ENCODE measurements around the gene SLC6A5. TPM values are rescaled to one million over a fixed set of nuclear protein-coding genes. Genes with fewer than 3 reads are reported as not detected.

Gene SLC6A5
- total and polyA plus RNA-seq, 9 donors = 0.01 TPM; not detected in 8

DNA sequence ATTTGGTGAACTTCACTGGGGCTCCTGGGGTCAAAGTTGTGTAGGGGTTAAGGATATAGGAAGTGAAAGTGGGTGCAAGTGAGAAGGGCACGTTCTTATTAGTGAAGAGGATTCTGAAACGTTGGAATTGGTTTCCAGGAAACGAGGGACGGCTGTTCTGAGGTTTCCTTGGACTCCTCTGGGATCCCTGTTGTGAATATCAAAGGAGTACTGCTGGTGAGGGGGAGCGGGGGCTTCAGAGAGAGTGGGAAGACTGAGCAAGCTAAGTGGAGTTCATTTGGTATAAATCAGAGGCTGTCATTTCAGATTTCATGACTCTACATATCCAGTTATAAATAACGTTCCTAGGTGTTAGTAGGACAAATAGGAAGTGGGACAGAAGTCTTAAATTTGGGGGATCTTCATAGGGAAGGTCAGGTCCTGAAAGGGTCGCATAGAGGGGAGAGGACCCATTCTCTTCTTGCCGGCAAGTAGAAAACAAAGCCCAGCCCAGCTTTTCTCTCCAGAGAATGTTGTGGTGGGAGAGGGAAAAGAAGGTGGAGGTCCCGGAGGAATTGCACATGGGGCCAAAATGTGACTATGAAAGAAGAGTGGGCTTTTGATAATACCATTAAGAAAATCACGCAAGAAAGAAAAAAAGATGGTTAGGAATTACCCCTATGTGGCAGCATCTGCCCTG lies 68.9 kb downstream of the SLC6A5 start:
- Histone ChIP-seq H3K4me3 (ENCODE audit: low read length) (no peak overlapping the region), H3K9me3 (replicated peaks; ENCODE audit: control insufficient read depth, low read depth, low read length) (no peaks in the 10 kb centered on the region), H3K36me3 (ENCODE audit: control insufficient read depth, insufficient read depth, low read length) (no peaks in the 10 kb centered on the region), H3K27ac (ENCODE audit: low read length) (no peak overlapping the region), H3K27me3 (ENCODE audit: control insufficient read depth, insufficient read depth, low read length) (peaks cover 50% of the 10 kb centered on the region), H3K4me1 (ENCODE audit: control insufficient read depth, insufficient read depth, low read length) (peaks cover 25% of the 10 kb centered on the region)
- no peak for DNase-seq
- WGBS (ENCODE audit: insufficient coverage) = 3% methylated on average over 6 of the region's 10 CpGs

DNA sequence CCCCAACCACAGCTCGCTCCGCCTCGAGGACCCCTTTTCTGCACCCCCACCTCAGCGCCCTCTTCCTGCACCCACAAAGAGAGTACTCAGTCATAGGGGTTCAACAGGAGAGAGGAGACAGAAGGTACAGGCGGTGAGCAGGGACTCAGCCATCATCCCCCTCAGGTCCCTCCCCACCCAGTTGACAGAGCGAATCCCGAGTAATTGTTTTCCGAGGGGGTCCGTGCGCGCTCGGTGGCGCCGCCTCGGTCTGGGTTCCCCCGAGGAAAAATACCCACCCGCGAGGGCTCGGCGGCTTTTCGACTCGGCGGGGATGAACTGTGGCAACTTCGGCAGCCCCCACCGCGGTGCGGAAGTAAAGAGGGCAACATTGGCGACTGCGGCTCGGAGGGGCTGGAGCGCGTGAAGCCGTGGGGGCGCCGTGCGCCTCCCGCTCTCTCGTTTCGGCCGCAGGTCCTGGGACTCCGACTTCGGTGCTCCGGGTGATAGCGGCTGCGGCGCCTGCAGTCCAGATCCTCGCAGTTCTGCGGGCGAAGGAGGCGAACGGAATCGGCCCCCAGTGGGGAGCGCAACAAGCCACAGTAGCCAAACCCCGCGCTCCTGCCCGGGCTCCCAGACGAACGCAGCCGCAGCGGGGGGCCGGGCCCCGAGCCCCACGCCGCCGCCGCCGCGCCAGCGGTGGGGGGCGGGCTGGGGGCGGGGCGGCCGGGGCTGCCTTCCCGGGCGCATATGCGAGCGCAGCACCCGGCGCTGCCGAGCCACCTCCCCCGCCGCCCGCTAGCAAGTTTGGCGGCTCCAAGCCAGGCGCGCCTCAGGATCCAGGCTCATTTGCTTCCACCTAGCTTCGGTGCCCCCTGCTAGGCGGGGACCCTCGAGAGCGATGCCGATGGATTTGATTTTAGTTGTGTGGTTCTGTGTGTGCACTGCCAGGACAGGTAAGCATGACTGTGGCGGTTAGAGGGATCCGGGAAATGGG lies 69.7 kb downstream of the SLC6A5 start, which contains the start of gene NELL1:
Gene NELL1, plus strand, starts transcription at position 743 of the 976 bp plus-strand sequence.
- H3K4me3 ChIP-seq (ENCODE audit: low read length) = peak within 1 kb of the TSS; percentile 42

DNA sequence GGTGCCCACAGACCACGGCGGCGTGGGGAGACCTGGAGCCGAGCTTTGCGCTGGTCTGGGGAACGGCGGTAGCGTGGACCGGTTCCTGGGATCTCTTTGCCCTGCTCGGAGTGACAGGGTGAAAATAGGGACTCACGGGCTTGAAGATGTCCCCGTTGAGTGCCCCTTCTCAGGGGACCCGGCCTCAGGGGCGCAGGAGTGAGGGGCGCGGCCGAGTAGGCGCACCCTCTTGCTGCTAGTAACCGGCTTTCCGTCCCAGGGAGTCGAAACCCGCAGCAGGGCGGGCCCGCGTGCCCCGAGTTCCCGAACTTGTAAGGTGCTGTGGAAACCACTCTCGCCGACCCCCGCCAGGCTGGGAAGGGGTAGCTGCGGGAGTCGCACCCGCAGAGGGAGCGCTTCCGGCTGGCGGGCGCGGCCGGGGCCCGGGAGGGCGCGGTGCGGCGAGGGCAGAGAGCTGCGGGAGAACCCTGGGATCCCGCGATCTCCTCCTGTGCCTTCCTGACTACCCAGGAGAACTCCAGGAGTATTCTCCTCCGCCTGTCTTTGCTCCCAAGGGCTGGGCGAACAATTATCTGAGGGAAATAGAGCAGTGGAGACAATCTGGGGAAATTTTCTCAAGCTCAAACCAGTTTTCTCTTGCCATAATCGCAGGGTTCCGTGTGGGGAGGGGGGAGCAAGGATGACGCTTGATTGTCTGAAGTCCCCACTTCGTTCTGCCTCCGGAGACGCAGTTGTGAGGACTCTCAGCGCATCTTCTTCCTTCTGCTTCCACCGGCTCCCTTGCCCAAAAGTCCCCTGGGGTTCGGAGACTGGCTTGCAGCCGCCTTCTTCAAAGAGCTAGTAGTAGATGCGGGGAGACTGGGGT lies 70.6 kb downstream of the SLC6A5 start:
- Histone ChIP-seq H3K4me1 (ENCODE audit: control insufficient read depth, insufficient read depth, low read length) (peaks cover 25% of the 10 kb centered on the region), H3K36me3 (ENCODE audit: control insufficient read depth, insufficient read depth, low read length) (no peaks in the 10 kb centered on the region), H3K27ac (ENCODE audit: low read length) (no peak overlapping the region), H3K9me3 (replicated peaks; ENCODE audit: control insufficient read depth, low read depth, low read length) (no peaks in the 10 kb centered on the region), H3K4me3 (ENCODE audit: low read length) (peak overlapping the region; percentile 39), H3K27me3 (ENCODE audit: control insufficient read depth, insufficient read depth, low read length) (peaks cover 54% of the 10 kb centered on the region)
- no peak for DNase-seq
- WGBS (ENCODE audit: insufficient coverage) = under 1% methylated on average over 45 of the region's 60 CpGs

More for the DNA sequence above, 69.7 kb downstream of the SLC6A5 start, which contains the start of gene NELL1:
- no peaks in the 10 kb centered on the region for H3K9me3 ChIP-seq (replicated peaks; ENCODE audit: control insufficient read depth, low read depth, low read length)
- H3K4me1 ChIP-seq (ENCODE audit: control insufficient read depth, insufficient read depth, low read length) = peaks cover 25% of the 10 kb centered on the region
- no peaks in the 10 kb centered on the region for H3K36me3 ChIP-seq (ENCODE audit: control insufficient read depth, insufficient read depth, low read length)
- under 1% methylated on average over 89 of the region's 93 CpGs for WGBS (ENCODE audit: insufficient coverage)
- peaks cover 54% of the 10 kb centered on the region for H3K27me3 ChIP-seq (ENCODE audit: control insufficient read depth, insufficient read depth, low read length)
- no peak within 1 kb of the TSS for H3K27ac ChIP-seq (ENCODE audit: low read length)
- peak; percentile 16 for DNase-seq

DNA sequence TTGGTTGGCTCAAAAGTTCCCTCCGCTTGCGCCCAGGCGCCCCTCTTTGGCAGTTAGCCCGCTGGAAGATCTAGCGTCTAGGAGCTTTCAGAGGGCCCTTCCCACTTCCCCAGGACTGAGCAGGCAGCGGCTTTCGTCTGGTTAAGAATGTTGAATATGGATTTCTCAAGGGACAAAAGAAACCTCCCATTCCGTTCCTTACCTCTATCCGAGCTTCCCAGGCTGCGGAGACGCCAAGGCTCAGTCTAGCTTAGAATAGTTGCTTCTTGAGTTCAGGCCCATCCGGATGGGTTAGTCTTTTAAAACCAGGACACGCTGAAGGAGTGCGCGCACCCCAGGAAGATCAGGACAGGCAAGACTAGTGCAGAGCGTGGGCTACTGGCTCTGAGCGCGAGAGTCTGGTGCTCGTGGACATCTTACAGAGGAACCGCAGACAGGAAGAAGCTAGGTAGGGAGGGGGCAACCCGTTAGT lies 71.6 kb downstream of the SLC6A5 start:
- Histone ChIP-seq H3K9me3 (replicated peaks; ENCODE audit: control insufficient read depth, low read depth, low read length) (no peaks in the 10 kb centered on the region), H3K4me1 (ENCODE audit: control insufficient read depth, insufficient read depth, low read length) (peaks cover 25% of the 10 kb centered on the region), H3K4me3 (ENCODE audit: low read length) (no peak overlapping the region), H3K27me3 (ENCODE audit: control insufficient read depth, insufficient read depth, low read length) (peaks cover 52% of the 10 kb centered on the region), H3K27ac (ENCODE audit: low read length) (no peak overlapping the region), H3K36me3 (ENCODE audit: control insufficient read depth, insufficient read depth, low read length) (no peaks in the 10 kb centered on the region)
- no peak for DNase-seq
- WGBS (ENCODE audit: insufficient coverage) = 2% methylated on average over 13 of the region's 21 CpGs

DNA sequence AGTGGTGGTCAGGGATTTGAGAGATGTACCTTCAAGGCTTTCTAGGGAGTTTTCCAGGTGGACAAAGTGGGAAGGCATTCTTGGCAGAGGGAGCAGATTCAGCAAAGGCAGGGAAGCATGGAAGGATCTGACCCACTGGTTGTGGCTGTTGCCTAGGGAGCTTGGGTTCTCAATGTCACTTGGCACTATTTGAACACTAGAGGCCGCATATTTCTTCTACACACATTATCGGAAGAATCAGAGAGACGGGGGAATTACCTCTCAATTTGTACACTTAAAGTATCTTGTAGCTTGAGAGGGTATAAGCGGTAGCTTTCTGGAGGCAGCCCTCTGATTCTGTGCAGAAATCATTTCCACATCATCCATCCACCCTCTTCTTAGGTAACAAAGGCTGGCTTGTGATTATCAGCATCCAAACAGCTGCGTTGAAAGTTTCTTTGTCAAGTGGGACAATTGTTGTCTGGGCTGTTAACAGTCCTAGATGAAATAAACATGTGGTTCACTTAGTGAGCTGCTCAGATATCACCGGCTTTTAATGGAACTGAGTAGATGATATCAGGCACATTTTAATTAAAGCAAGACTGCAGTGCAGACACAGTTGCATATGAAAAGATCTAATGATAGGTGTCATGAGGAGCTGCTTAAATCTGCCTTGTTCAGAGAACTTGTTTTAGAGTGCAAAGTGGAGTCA lies 72.6 kb downstream of the SLC6A5 start:
- 25% methylated on average over 1 of the region's 6 CpGs for WGBS (ENCODE audit: insufficient coverage)
- DNase-seq = peak; percentile 22
- Histone ChIP-seq H3K4me1 (ENCODE audit: control insufficient read depth, insufficient read depth, low read length) (peaks cover 25% of the 10 kb centered on the region), H3K27ac (ENCODE audit: low read length) (no peak overlapping the region), H3K27me3 (ENCODE audit: control insufficient read depth, insufficient read depth, low read length) (peaks cover 49% of the 10 kb centered on the region), H3K9me3 (replicated peaks; ENCODE audit: control insufficient read depth, low read depth, low read length) (no peaks in the 10 kb centered on the region), H3K36me3 (ENCODE audit: control insufficient read depth, insufficient read depth, low read length) (no peaks in the 10 kb centered on the region), H3K4me3 (ENCODE audit: low read length) (no peak overlapping the region)

DNA sequence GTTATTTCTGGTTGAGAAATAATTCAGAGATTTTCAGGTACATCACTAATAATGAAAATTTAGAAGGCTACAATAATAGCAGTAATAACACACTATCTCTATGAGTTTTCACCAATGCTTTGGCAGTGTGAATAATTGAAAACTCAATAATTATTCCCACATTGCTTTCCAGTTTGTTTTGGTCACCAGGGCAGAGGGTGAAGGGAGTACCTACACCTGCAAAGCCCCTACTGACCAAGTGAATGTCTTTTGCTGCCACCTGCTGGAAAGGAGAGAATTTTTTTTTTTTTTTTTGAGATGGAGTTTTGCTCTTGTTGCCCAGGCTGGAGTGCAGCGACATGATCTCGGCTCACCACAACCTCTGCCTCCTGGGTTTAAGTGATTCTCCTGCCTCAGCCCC lies 73.2 kb downstream of the SLC6A5 start:
- DNase-seq = no peak
- H3K27me3 ChIP-seq (ENCODE audit: control insufficient read depth, insufficient read depth, low read length) = peaks cover 48% of the 10 kb centered on the region
- H3K4me3 ChIP-seq (ENCODE audit: low read length) = no peak overlapping the region
- no peak overlapping the region for H3K27ac ChIP-seq (ENCODE audit: low read length)
- H3K9me3 ChIP-seq (replicated peaks; ENCODE audit: control insufficient read depth, low read depth, low read length) = no peaks in the 10 kb centered on the region
- no peaks in the 10 kb centered on the region for H3K36me3 ChIP-seq (ENCODE audit: control insufficient read depth, insufficient read depth, low read length)
- H3K4me1 ChIP-seq (ENCODE audit: control insufficient read depth, insufficient read depth, low read length) = peaks cover 25% of the 10 kb centered on the region
- WGBS (ENCODE audit: insufficient coverage) = no CpG with 5 or more reads among the region's 2 CpGs

DNA sequence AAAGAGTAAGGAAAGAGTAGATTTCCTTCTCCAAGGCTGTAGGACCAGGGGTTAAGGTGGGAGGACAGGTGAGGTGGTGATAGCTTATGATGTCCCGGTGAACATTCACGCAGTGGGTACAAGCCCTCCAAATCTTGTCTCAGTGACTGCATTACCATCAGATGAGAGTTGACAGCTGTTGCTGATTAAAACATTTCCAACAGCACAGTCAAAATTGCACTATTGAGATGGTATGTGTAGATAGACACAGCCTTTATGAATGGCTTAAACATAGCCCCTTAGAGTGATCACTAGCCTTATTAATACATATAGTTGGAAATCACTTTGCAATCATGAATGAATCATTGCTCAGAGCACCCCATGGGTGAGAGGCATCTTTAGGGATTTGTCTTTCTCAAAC lies 77.2 kb downstream of the SLC6A5 start:
- H3K36me3 ChIP-seq (ENCODE audit: control insufficient read depth, insufficient read depth, low read length) = no peaks in the 10 kb centered on the region
- H3K9me3 ChIP-seq (replicated peaks; ENCODE audit: control insufficient read depth, low read depth, low read length) = no peaks in the 10 kb centered on the region
- DNase-seq = no peak
- peaks cover 10% of the 10 kb centered on the region for H3K27me3 ChIP-seq (ENCODE audit: control insufficient read depth, insufficient read depth, low read length)
- H3K4me1 ChIP-seq (ENCODE audit: control insufficient read depth, insufficient read depth, low read length) = peaks cover 4% of the 10 kb centered on the region
- no CpG with 5 or more reads among the region's 2 CpGs for WGBS (ENCODE audit: insufficient coverage)
- H3K27ac ChIP-seq (ENCODE audit: low read length) = no peak overlapping the region
- H3K4me3 ChIP-seq (ENCODE audit: low read length) = no peak overlapping the region

DNA sequence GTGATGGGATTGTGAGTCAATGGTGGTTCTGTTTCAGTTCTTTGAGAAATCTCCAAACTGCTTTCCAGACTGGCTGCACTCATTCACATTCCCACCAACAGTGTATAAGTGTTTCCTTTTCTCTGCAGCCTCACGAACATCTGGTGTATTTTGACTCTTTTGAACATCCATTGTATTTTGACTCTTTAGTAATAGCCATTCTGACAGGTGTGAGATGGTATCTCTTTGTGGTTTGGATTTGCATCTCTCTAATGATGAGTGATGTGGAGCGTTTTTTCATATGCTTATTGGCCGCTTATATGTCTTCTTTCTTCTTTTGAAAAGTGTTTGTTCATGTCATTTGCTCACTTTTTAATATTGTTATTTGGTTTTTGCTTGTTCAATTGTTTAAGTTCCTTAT lies 89.4 kb downstream of the SLC6A5 start:
- Histone ChIP-seq H3K9me3 (replicated peaks; ENCODE audit: control insufficient read depth, low read depth, low read length) (no peaks in the 10 kb centered on the region), H3K36me3 (ENCODE audit: control insufficient read depth, insufficient read depth, low read length) (no peaks in the 10 kb centered on the region), H3K27me3 (ENCODE audit: control insufficient read depth, insufficient read depth, low read length) (no peaks in the 10 kb centered on the region), H3K4me3 (ENCODE audit: low read length) (no peak overlapping the region), H3K4me1 (ENCODE audit: control insufficient read depth, insufficient read depth, low read length) (no peaks in the 10 kb centered on the region), H3K27ac (ENCODE audit: low read length) (no peak overlapping the region)
- no CpG with 5 or more reads among the region's 3 CpGs for WGBS (ENCODE audit: insufficient coverage)
- DNase-seq = no peak

DNA sequence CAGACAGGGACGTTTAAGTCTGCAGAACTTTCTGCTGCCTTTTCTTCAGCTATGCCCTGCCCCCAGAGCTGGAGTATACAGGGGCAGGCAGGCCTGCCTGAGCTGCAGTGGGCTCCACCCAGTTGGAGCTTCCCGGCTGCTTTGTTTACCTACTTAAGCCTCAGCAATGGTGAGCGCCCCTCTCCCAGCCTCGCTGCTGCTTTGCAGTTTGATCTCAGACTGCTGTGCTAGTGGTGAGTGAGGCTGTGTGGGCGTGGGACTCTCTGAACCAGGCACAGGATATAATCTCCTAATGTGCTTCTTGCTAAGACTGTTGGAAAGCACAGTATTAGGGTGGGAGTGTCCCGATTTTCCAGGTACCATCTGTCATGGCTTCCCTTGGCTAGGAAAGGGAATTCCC lies 108.5 kb downstream of the SLC6A5 start:
- no peak overlapping the region for H3K4me3 ChIP-seq (ENCODE audit: low read length)
- no peak overlapping the region for H3K27ac ChIP-seq (ENCODE audit: low read length)
- H3K27me3 ChIP-seq (ENCODE audit: control insufficient read depth, insufficient read depth, low read length) = no peaks in the 10 kb centered on the region
- H3K36me3 ChIP-seq (ENCODE audit: control insufficient read depth, insufficient read depth, low read length) = no peaks in the 10 kb centered on the region
- 62% methylated on average over 4 of the region's 6 CpGs for WGBS (ENCODE audit: insufficient coverage)
- H3K4me1 ChIP-seq (ENCODE audit: control insufficient read depth, insufficient read depth, low read length) = no peaks in the 10 kb centered on the region
- peaks cover 3% of the 10 kb centered on the region for H3K9me3 ChIP-seq (replicated peaks; ENCODE audit: control insufficient read depth, low read depth, low read length)
- DNase-seq = no peak
